ENCODE data around the gene ADAM33.

The ADAM33 gene

DNA sequence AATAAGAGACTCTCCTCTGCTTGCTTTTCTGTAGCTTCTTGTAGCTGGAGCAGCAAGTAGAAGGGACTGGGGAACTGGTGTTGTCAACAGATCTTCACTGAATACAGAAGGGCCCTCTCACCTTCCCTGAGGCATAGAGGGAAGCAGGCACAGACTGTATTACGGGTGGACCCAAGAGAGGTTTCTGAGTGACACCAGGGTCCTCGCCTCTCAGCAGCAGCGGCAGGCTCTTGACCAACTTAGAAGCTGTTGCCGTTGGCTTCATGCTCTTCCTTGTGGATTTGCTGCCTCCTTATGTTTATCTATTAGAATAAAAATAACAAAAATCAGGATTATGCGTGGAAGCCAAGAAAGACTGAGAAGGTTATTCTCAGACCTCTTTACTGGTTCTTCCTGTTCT is 50.3 kb downstream of the ADAM33 start:
- H3K4me3 ChIP-seq (ENCODE audit: low read depth, low read length), result no peak overlapping the region
- TF ChIP-seq, protein P1, sequence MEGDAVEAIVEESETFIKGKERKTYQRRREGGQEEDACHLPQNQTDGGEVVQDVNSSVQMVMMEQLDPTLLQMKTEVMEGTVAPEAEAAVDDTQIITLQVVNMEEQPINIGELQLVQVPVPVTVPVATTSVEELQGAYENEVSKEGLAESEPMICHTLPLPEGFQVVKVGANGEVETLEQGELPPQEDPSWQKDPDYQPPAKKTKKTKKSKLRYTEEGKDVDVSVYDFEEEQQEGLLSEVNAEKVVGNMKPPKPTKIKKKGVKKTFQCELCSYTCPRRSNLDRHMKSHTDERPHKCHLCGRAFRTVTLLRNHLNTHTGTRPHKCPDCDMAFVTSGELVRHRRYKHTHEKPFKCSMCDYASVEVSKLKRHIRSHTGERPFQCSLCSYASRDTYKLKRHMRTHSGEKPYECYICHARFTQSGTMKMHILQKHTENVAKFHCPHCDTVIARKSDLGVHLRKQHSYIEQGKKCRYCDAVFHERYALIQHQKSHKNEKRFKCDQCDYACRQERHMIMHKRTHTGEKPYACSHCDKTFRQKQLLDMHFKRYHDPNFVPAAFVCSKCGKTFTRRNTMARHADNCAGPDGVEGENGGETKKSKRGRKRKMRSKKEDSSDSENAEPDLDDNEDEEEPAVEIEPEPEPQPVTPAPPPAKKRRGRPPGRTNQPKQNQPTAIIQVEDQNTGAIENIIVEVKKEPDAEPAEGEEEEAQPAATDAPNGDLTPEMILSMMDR (IDR thresholded peaks at IDR 0.05; ENCODE audit: borderline replicate concordance, insufficient read depth, low read depth, low read length), result no peak

DNA sequence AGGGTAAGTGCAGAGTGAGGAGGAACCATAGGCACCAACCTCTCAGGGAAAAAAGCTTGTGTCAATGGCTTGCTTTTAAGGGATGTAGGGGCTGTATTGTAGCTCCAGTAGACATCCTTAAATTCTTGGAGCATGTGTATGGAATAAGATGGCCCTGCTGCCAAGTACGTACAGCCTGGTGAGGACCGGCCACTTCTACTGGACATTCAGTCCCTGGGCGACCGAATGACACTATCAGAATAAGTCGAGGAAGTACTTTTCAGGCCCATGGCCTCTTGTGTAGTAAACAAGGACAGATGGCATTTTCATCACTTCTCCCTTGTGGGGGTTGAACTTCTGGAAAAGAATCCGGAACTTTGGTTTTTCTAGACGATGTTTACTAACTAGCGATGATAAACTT is 51.4 kb downstream of the ADAM33 start:
- H3K4me3 ChIP-seq (ENCODE audit: low read depth, low read length), result no peak overlapping the region
- TF ChIP-seq, protein P1 (IDR thresholded peaks at IDR 0.05; ENCODE audit: borderline replicate concordance, insufficient read depth, low read depth, low read length), result no peak

DNA sequence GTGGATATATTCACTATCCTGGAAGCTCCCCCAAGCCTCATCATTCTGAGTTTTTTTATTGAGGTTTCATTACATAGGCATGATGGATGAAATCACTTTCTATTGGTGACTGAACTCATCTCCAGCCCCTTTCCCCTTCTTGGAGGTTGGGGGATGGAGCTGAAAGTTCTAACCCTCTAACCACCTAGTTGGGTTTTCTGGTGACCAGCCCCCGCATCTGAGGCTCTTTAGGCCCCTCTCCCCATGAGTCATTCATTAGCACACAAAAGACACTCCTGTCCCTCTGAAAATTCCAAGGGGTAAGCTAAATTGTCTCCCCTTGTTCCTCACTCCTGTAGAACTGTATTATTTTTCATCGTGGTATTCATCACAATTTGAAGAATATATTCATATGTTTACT is 51.9 kb downstream of the ADAM33 start:
- TF ChIP-seq, protein P1 (IDR thresholded peaks at IDR 0.05; ENCODE audit: borderline replicate concordance, insufficient read depth, low read depth, low read length), result no peak
- H3K4me3 ChIP-seq (ENCODE audit: low read depth, low read length), result no peak overlapping the region

DNA sequence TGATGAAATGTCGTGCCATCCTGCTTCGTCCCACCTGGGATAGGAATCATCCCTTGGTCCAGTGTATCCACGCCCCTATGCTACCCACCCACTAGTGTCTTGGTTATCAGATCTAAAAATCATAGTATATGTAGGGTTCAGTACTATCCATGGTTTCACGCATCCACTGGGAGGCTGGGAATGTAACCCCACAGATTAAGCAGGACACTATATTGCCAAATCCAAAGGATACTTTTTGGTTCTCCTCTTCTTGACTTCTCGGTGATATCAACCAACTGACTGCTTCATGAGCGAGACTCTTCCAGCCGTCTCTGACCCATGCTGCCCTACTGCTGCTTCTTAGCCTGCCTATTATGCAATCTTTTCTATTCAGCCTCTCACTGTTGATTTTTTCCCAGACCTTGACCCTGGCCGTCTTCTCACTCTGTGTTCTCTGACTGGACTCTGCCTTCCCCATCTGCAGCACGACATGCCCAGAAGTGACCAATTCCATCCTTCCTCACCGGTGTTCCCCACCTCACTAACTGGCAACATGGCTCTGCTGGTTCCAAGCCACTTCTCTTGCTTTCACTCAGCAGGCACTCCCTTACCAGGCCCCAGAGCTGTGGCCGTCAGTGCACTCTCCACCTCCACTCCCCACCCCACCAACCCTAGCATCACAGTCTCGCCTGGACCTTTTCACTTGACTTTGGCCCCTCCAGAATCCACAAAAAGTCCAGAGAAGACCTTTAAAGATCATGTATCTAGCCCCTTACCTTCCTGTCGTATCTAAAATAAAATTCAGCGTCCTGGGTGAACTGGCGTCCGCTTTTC is 53.1 kb downstream of the ADAM33 start:
- TF ChIP-seq, protein P1 (IDR thresholded peaks at IDR 0.05; ENCODE audit: borderline replicate concordance, insufficient read depth, low read depth, low read length), result no peak
- H3K4me3 ChIP-seq (ENCODE audit: low read depth, low read length), result no peak overlapping the region

DNA sequence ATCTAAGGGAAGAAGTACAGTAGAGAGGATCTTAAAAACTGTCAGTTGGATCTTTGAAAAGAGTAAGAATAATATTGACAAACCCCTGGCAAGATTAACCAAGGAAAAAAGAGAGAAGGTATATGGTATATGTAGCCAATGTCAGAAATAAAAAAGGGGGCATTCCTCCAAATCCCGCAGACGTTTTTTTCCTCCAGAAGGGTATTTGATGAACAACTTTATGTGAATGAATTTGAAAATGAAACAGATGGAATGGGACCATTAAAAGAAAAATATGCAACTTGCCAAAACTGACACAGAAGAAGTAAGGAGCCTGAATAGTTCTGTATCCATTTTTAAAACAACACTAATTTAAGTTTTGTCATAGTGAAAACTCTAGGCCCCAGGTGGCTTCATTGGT is 54.3 kb downstream of the ADAM33 start:
- no peak overlapping the region for H3K4me3 ChIP-seq (ENCODE audit: low read depth, low read length)
- TF ChIP-seq, protein P1 (IDR thresholded peaks at IDR 0.05; ENCODE audit: borderline replicate concordance, insufficient read depth, low read depth, low read length), result no peak

DNA sequence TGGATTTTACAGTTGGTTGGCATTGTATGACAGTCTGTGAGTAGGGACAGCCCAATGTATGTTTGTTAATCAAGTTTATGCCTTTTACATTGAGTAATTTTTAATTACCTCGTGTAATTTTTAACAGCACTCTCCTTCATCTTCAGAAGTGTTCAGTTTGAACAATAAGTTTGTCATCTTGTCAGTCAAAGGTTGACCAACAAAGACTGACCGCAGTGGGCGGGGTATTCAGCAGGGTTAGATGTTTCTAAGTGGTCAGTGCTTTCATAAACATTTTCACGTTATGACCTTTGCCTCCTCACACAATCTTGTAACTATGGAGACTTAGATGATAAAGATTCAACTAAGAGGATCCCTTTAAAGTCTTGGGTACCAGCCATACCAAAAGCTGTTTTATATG is 59.4 kb downstream of the ADAM33 start:
- TF ChIP-seq, protein P1 (IDR thresholded peaks at IDR 0.05; ENCODE audit: borderline replicate concordance, insufficient read depth, low read depth, low read length), result no peak
- no peak overlapping the region for H3K4me3 ChIP-seq (ENCODE audit: low read depth, low read length)

DNA sequence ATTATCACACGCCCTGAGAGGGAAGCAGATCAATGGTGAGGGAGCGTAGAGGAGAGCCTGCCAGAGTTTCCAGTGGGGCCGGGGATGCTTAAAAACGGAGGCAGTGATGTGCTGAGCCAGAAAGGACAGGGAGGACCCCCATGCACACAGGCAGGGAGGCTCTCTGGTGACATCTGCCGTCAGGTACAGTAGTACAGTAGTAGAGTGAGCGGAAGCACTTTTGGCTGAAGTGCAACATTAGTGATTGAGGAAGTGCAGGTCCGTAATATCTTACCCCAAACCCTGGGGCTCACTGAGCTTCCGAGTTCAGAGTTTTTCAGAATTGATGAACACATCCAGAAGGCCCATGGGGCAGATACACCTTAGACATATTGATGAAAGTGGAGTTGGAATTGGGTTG is 60.7 kb downstream of the ADAM33 start:
- TF ChIP-seq, protein P1 (IDR thresholded peaks at IDR 0.05; ENCODE audit: borderline replicate concordance, insufficient read depth, low read depth, low read length), result no peak
- H3K4me3 ChIP-seq (ENCODE audit: low read depth, low read length), result no peak overlapping the region

All from GM12875 (cell line).